Prostate gland (tissue), 2 donors: ENCODE results near the gene EMID1. TPM values are rescaled to one million over a fixed set of nuclear protein-coding genes. Genes with fewer than 3 reads are reported as not detected.
"Not testable (repeated sequence)": the region's sequence is repeated elsewhere in the genome, so short reads cannot be mapped to it uniquely, and the experiment has no call there.

Experiments used
- DNase-seq: peaks from one replicate; pipeline ENCODE4 v3.0.0-alpha.2; 2019; ENCODE audit warnings: low spot score
- H3K27ac ChIP-seq, 2 donors: fragments of 200-600 bp; sonication (generic); 2 replicates each; pipeline ENCODE4 v1.5.1; 2017 to 2019
- H3K27me3 ChIP-seq: fragments of 200-600 bp; sonication (generic); replicated peaks from 2 replicates; pipeline ENCODE4 v1.5.1; 2019; ENCODE audit not compliant: insufficient read depth
- H3K36me3 ChIP-seq, 2 donors: fragments of 200-600 bp; sonication (generic); 1 replicate in 1 of 2; 2 replicates in 1 of 2; pipeline versions ENCODE4 v1.5.1 to v1.8.1; 2017 to 2019
- H3K4me1 ChIP-seq: fragments of 200-600 bp; sonication (generic); replicated peaks from 2 replicates; pipeline ENCODE4 v1.5.1; 2019
- H3K4me3 ChIP-seq, 2 donors: fragments of 200-600 bp; sonication (generic); 2 replicates each; pipeline ENCODE4 v1.5.1; 2017 to 2019
- H3K9me3 ChIP-seq: fragments of 200-600 bp; sonication (generic); 2 replicates; pipeline ENCODE4 v1.5.1; 2017
- POLR2A ChIP-seq: fragments of 450-650 bp; IDR thresholded peaks from one replicate; pipeline ENCODE4 v1.6.1; 2016; ENCODE audit warnings: antibody characterized with exemption, mild to moderate bottlenecking
- POLR2AphosphoS5 ChIP-seq: sonication (generic); formaldehyde crosslinking; IDR thresholded peaks from one replicate; pipeline ENCODE4 v1.6.1; 2017; ENCODE audit warnings: antibody characterized with exemption
- WGBS: methylation state at CpG from one replicate; pipeline ENCODE4 v1.1.5; 2018; 5-methylcytosine and 5-hydroxymethylcytosine counted together
- intact Hi-C: fragments of 100-400 bp; cut with DNase I; formaldehyde crosslinking; loops from one replicate; pipeline ENCODE4 v1.14.2; 2022
- total RNA-seq, 2 donors: library from RNA; depleted of rRNA; stranded (reverse); fragments of >200 nt; gene quantifications; one replicate each; pipeline ENCODE4 v1.1.0, GENCODE V29; 2016
- TF ChIP-seq, protein P1 (sequence below), 4 experiments: fragments of 200-600 bp in 2 of 4; fragments of 450-650 bp in 2 of 4; sonication (generic) in 2 of 4; IDR thresholded peaks; 1 replicate in 3 of 4; 2 replicates in 1 of 4; pipeline ENCODE4 v1.5.1; 2016 to 2019; ENCODE audit warnings: antibody characterized with exemption in 4 of 4, mild to moderate bottlenecking in 2 of 4, moderate library complexity in 2 of 4

EMID1 gene
- total RNA-seq, 2 donors from 2014 or later = 12.8 to 14.7 TPM

DNA sequence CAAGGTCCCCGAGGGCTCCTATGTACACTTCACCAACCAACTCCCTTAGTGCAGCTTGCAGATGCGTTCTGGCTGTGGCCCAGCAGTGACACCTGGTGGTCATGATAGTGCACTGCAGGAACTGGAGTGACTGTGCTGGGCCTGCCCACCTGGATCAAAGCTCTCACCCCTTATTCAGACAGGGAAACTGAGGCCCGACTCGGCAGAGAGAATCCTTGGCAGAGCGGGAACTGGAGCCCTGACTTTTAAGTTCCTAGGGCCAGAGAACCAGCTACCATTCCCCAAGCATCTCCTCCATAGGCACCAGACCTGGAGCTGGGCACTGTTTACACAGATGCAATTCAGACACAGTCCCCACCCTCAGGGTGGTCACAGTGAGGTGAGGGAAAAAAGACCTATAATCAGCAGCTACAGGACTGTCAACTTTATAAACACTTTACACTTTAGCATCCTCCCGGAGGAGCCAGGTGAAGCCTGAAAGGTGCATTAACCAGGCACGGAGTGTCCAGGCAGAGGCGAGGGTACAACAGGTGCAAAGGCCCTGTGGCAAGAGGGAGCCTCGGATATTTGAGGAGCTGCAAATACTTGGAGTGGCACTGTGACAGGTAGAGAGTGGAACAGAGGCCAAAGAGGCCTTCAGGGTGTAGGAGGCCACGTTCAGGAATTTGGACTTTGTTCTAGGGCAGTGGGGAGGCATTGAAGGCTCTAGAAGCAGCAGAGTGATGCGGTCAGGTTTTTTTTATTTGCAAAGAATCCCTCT is 40.1 kb downstream of the EMID1 start:
- WGBS = 56% methylated on average over 9 of the region's 11 CpGs
- no peaks in the 10 kb centered on the region for H3K9me3 ChIP-seq
- no peaks in the 10 kb centered on the region for H3K27me3 ChIP-seq
- TF ChIP-seq POLR2AphosphoS5 (peak; percentile 21), POLR2A (no peak)
- TF ChIP-seq, protein P1, sequence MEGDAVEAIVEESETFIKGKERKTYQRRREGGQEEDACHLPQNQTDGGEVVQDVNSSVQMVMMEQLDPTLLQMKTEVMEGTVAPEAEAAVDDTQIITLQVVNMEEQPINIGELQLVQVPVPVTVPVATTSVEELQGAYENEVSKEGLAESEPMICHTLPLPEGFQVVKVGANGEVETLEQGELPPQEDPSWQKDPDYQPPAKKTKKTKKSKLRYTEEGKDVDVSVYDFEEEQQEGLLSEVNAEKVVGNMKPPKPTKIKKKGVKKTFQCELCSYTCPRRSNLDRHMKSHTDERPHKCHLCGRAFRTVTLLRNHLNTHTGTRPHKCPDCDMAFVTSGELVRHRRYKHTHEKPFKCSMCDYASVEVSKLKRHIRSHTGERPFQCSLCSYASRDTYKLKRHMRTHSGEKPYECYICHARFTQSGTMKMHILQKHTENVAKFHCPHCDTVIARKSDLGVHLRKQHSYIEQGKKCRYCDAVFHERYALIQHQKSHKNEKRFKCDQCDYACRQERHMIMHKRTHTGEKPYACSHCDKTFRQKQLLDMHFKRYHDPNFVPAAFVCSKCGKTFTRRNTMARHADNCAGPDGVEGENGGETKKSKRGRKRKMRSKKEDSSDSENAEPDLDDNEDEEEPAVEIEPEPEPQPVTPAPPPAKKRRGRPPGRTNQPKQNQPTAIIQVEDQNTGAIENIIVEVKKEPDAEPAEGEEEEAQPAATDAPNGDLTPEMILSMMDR (IDR thresholded peaks at IDR 0.05) = peak; percentile 89 to 93 (median 92)
- peak; percentile 60 for DNase-seq
- H3K36me3 ChIP-seq = no peaks in the 10 kb centered on the region
- no peaks in the 10 kb centered on the region for H3K4me1 ChIP-seq
- no peak overlapping the region for H3K27ac ChIP-seq
- intact Hi-C loops = loop anchor here (5.0 to 10.0 kb wide), 2 partner anchors 171 to 644 kb away; partner anchors contain the start of gene KREMEN1
- no peak overlapping the region for H3K4me3 ChIP-seq

DNA sequence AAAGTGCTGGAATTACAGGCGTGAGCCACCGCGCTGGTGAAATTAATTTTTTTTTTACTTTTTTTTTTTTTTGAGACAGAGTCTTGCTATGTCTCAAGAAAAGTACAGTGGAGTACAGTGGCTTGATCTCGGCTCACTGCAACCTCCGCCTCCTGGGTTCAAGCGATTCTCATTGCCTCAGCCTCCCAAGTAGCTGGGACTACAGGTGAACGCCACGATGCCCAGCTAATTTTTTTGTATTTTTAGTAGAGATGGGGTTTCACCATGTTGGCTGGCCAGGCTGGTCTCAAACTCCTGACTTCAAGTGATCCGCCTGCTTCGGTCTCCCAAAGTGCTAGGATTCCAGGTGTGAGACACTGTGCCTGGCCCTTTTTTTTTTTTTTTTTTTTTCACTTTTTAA is 42.2 kb downstream of the EMID1 start:
- not testable (repeated sequence) for H3K27me3 ChIP-seq, H3K36me3 ChIP-seq, H3K4me3 ChIP-seq, H3K27ac ChIP-seq, DNase-seq, H3K4me1 ChIP-seq, H3K9me3 ChIP-seq
- WGBS = 96% methylated on average over 10 of the region's 10 CpGs
- intact Hi-C loops = loop anchor here (5.0 to 10.0 kb wide), 2 partner anchors 173 to 646 kb away; partner anchors contain the start of gene KREMEN1

DNA sequence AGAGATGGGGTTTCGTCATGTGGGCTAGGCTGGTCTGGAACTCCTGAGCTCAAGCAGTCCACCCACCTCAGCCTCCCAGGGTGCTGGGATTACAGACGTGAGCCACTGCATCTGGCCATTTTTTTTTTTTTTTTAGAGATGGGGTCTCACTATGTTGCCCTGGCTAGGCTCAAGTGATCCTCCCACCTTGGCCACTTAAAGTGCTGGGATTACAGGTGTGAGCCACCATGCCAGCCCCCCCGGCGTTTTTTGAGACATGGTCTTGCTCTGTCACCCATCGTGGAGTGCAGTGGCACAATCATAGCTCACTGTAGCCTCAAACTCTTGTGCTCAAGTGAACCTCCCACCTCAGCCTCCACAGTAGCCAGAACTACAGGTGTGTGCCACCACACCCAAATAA is 45.6 kb downstream of the EMID1 start:
- no peak for DNase-seq
- H3K27ac ChIP-seq = no peak overlapping the region
- no peaks in the 10 kb centered on the region for H3K36me3 ChIP-seq
- H3K27me3 ChIP-seq = no peaks in the 10 kb centered on the region
- WGBS = 92% methylated on average over 5 of the region's 5 CpGs
- TF ChIP-seq, protein P1 (IDR thresholded peaks at IDR 0.05) = no peak
- TF ChIP-seq POLR2A (no peak), POLR2AphosphoS5 (no peak)
- H3K4me1 ChIP-seq = no peaks in the 10 kb centered on the region
- H3K9me3 ChIP-seq = no peaks in the 10 kb centered on the region
- intact Hi-C loops = no loop called here
- no peak overlapping the region for H3K4me3 ChIP-seq

DNA sequence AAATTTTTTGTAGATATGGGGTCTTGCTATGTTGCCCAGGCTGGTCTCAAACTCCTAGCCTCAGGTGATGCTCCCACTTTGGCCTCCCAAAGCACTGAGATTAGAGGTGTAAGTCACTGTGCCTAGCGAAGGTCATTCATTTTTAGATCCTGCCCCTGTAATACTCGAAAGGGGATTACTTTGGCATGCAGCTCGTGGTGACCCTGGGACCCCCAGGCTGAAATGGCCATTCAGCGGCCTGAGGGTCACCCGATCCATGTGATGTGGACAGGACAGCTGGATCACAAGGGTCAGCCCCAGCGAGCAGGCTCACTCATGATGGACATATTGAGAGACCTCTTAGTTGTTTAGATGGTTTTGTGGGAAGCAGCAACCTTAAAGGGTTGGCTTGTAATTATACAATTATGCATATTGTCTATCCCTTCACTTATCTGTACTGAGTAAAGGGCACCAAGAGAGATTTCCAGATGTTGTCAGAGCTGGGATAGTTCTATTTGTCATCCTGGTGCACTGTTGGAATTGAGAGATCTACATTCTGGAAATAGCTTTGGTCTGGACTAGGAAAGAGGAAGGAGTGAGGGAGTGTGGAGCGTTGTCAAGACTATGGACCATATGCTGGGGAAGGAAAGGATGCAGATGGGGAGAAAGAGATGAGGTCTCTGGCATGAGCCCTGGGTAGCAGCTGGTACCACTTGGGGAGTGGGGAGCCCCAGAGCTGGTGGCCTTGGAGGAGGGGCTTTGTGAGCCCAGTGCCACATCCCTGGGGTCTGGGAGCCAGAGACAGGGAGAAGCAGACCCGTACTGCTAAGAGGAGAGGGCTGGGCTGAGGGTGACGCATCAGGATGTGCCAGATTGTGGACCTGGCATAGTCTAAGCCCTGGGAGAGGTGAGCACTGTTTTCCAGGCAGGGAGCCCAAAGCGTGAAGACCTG is 46.5 kb downstream of the EMID1 start:
- WGBS = 95% methylated on average over 10 of the region's 10 CpGs
- intact Hi-C loops = no loop called here
- Histone ChIP-seq H3K4me3 (no peak overlapping the region), H3K27ac (no peak overlapping the region), H3K9me3 (no peaks in the 10 kb centered on the region), H3K27me3 (no peaks in the 10 kb centered on the region), H3K36me3 (no peaks in the 10 kb centered on the region), H3K4me1 (no peaks in the 10 kb centered on the region)
- no peak for DNase-seq
- TF ChIP-seq POLR2AphosphoS5 = no peak
- TF ChIP-seq, protein P1 (IDR thresholded peaks at IDR 0.05) = no peak
- TF ChIP-seq POLR2A = no peak

DNA sequence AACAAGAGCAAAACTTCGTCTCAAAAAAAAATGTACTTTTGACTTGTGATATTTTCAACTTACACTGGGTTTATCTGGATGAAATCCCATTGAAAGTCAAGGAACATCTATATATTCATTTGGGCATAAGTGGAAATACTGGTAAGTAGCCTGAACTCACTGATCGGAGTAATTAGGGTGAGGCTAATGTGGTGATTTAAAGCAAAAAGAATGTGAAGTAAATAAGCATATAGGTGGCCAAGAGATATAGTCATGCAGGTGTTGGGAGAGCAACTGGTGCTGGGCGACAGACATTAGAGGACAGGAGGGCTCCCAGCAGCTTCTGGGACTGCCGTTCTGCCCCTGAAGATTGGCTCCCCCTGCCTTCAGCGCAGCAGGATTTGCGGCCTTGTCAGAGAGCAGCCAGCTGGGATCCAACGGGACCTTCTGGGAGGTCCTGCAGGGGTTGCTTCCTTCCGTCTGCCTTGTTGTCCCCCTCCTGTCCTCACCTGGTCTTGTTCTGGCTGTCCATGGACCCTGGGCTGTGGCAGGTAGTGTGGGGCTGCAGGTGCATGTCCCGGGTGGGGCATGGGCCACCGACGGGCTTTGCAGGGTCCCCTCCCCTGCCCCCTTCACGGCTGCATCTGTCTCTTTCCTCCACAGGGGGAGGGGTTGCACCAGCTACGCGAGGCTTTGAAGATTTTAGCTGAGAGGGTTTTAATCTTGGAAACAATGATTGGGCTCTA is 48.0 kb downstream of the EMID1 start:
- H3K4me1 ChIP-seq = no peaks in the 10 kb centered on the region
- 68% methylated on average over 14 of the region's 14 CpGs for WGBS
- intact Hi-C loops = no loop called here
- no peaks in the 10 kb centered on the region for H3K9me3 ChIP-seq
- H3K27me3 ChIP-seq = no peaks in the 10 kb centered on the region
- H3K4me3 ChIP-seq = no peak overlapping the region
- TF ChIP-seq POLR2A (no peak), POLR2AphosphoS5 (no peak)
- TF ChIP-seq, protein P1 (IDR thresholded peaks at IDR 0.05) = no peak
- H3K36me3 ChIP-seq = no peaks in the 10 kb centered on the region
- DNase-seq = no peak
- no peak overlapping the region for H3K27ac ChIP-seq
